B cell (primary cell): Measurements from ENCODE around the gene HIP1R. TPM values are rescaled to one million over a fixed set of nuclear protein-coding genes. Genes with fewer than 3 reads are reported as not detected.
A peak's percentile ranks its signal among the peaks of the same experiment; 100 is the strongest.

Experiments used
- ATAC-seq: fragments of 200-7000 bp; cut with Tn5 transposase; one replicate; pipeline ENCODE4 v1.10.0; 2021; ENCODE audit warnings: low read depth, mild to moderate bottlenecking, moderate number of reproducible peaks, moderate library complexity
- CTCF ChIA-PET: fragments of 350-600 bp; sonication (Branson Sonifier 250); formaldehyde crosslinking; loops from one replicate; lab custom pipeline; 2021; ENCODE audit warnings: antibody characterized with exemption, inconsistent platforms; lab: Charles Lee
- POLR2A ChIA-PET: fragments of 350-600 bp; sonication (Branson Sonifier 250); formaldehyde crosslinking; loops from one replicate; lab custom pipeline; 2021; ENCODE audit warnings: antibody characterized with exemption; lab: Charles Lee
- DNase-seq: peaks from one replicate; pipeline ENCODE4 v3.0.0; 2013
- H2AFZ ChIP-seq: 2 replicates; pipeline ENCODE4 v1.6.1; 2012; ENCODE audit warnings: mild to moderate bottlenecking, low read depth, low read length; ENCODE audit not compliant: insufficient read depth, poor library complexity, severe bottlenecking
- H3K27ac ChIP-seq, 2 donors: 1 replicate in 1 of 2; 2 replicates in 1 of 2; pipeline ENCODE4 v1.5.1; 2012 to 2013; ENCODE audit warnings: low read length in 2 of 2, mild to moderate bottlenecking in 2 of 2, moderate library complexity in 1 of 2
- H3K27me3 ChIP-seq, 4 experiments: fragments of 200-600 bp in 1 of 4; sonication (generic) in 1 of 4; replicated peaks in 1 of 4; 1 replicate in 2 of 4; 2 replicates in 2 of 4; pipeline versions ENCODE4 v1.6.1 to v1.7.0; 2013 to 2016; ENCODE audit warnings: low read length in 3 of 4, mild to moderate bottlenecking in 2 of 4, mixed read lengths in 1 of 4, moderate library complexity in 1 of 4; ENCODE audit not compliant: insufficient read depth in 4 of 4, control insufficient read depth in 3 of 4; ENCODE audit errors: control extremely low read depth in 1 of 4
- H3K36me3 ChIP-seq, 2 experiments: replicated peaks in 1 of 2; 1 replicate in 1 of 2; 2 replicates in 1 of 2; pipeline versions ENCODE4 v1.6.1 to v1.7.1; 2013; ENCODE audit warnings: low read length in 1 of 2; ENCODE audit not compliant: insufficient read depth in 2 of 2, control insufficient read depth in 1 of 2; ENCODE audit errors: control extremely low read depth in 1 of 2, extremely low read depth in 1 of 2
- H3K4me1 ChIP-seq, 2 donors: fragments of 200-600 bp in 1 of 2; sonication (generic) in 1 of 2; 1 replicate in 1 of 2; 2 replicates in 1 of 2; pipeline versions ENCODE4 v1.5.1 to v1.6.1; 2013 to 2017; ENCODE audit warnings: low read length in 2 of 2; ENCODE audit not compliant: control insufficient read depth in 2 of 2, insufficient read depth in 2 of 2
- H3K4me2 ChIP-seq: replicated peaks from 2 replicates; pipeline ENCODE3; 2012; ENCODE audit warnings: mild to moderate bottlenecking, low read depth, low read length; ENCODE audit not compliant: poor library complexity, severe bottlenecking
- H3K4me3 ChIP-seq, 5 experiments: fragments of 200-600 bp in 1 of 5; sonication (generic) in 1 of 5; 1 replicate in 3 of 5; 2 replicates in 2 of 5; pipeline versions ENCODE4 v1.5.1 to v1.7.0; 2011 to 2016; ENCODE audit warnings: low read length in 4 of 5, mild to moderate bottlenecking in 4 of 5, low read depth in 2 of 5, control low read depth in 1 of 5, moderate library complexity in 1 of 5; ENCODE audit not compliant: insufficient read depth in 1 of 5; ENCODE audit errors: control extremely low read depth in 1 of 5, extremely low read depth in 1 of 5
- H3K79me2 ChIP-seq: fragments of 200-600 bp; sonication (generic); one replicate; pipeline ENCODE4 v1.6.0; 2016; ENCODE audit warnings: low read length; ENCODE audit not compliant: control insufficient read depth, insufficient read depth
- H3K9ac ChIP-seq: fragments of 200-600 bp; sonication (generic); 2 replicates; pipeline ENCODE4 v1.6.1; 2017; ENCODE audit warnings: mild to moderate bottlenecking, low read length, moderate library complexity
- H3K9me3 ChIP-seq, 3 donors: one replicate each; pipeline versions ENCODE4 v1.6.1 to v1.7.1; 2013; ENCODE audit warnings: low read length in 2 of 3; ENCODE audit not compliant: control insufficient read depth in 2 of 3, insufficient read depth in 1 of 3; ENCODE audit errors: control extremely low read depth in 1 of 3
- H4K20me1 ChIP-seq: 2 replicates; pipeline ENCODE4 v1.6.0; 2012; ENCODE audit warnings: mild to moderate bottlenecking, low read length; ENCODE audit not compliant: insufficient read depth, control insufficient read depth, poor library complexity, severe bottlenecking
- H3K27ac Mint-ChIP-seq: one replicate; pipeline ENCODE4 v1.8.0; 2021; ENCODE audit warnings: mixed read lengths
- H3K27me3 Mint-ChIP-seq: one replicate; pipeline ENCODE4 v1.8.0; 2021; ENCODE audit warnings: mixed read lengths
- H3K4me1 Mint-ChIP-seq: one replicate; pipeline ENCODE4 v1.8.0; 2021; ENCODE audit warnings: mixed read lengths
- H3K4me3 Mint-ChIP-seq: one replicate; pipeline ENCODE4 v1.8.0; 2021; ENCODE audit warnings: mixed read lengths
- H3K9me3 Mint-ChIP-seq: one replicate; pipeline ENCODE4 v1.8.0; 2022; ENCODE audit warnings: mixed read lengths; ENCODE audit not compliant: insufficient read depth
- EZH2 ChIP-seq: IDR thresholded peaks from 2 replicates; pipeline ENCODE4 v1.6.1; 2012; ENCODE audit warnings: borderline replicate concordance, low read depth, mild to moderate bottlenecking, moderate library complexity, low read length; ENCODE audit not compliant: insufficient read depth, poor library complexity, severe bottlenecking
- WGBS: methylation state at CpG from one replicate; pipeline ENCODE4 v1.1.5; 2013; ENCODE audit warnings: missing lambda C conversion rate; ENCODE audit not compliant: insufficient coverage; 5-methylcytosine and 5-hydroxymethylcytosine counted together
- intact Hi-C: fragments of 100-400 bp; cut with micrococcal nuclease; formaldehyde crosslinking; loops from one replicate; pipeline ENCODE4 v1.10.0; 2022
- polyA plus RNA-seq: library from polyadenylated mRNA; depleted of rRNA; stranded (reverse); fragments of >200 nt; gene quantifications from 2 replicates; pipeline ENCODE4 v1.2.3, GENCODE V29; 2012
- total RNA-seq, 2 donors: library from RNA; stranded (reverse); fragments of 120-200 nt in 1 of 2; gene quantifications; 1 replicate in 1 of 2; 2 replicates in 1 of 2; pipeline versions ENCODE4 v1.2.3 to v1.2.4, GENCODE V29; 2013 to 2022
- TF ChIP-seq, protein P1 (sequence below): fragments of 200-600 bp; IDR thresholded peaks from one replicate; pipeline ENCODE4 v1.8.0; 2022; ENCODE audit warnings: antibody characterized with exemption, mild to moderate bottlenecking

The HIP1R gene
- total and polyA plus RNA-seq, 2 donors (not counting 1 experiment from before 2014, with no cell fraction given), result 289 to 390 TPM

DNA sequence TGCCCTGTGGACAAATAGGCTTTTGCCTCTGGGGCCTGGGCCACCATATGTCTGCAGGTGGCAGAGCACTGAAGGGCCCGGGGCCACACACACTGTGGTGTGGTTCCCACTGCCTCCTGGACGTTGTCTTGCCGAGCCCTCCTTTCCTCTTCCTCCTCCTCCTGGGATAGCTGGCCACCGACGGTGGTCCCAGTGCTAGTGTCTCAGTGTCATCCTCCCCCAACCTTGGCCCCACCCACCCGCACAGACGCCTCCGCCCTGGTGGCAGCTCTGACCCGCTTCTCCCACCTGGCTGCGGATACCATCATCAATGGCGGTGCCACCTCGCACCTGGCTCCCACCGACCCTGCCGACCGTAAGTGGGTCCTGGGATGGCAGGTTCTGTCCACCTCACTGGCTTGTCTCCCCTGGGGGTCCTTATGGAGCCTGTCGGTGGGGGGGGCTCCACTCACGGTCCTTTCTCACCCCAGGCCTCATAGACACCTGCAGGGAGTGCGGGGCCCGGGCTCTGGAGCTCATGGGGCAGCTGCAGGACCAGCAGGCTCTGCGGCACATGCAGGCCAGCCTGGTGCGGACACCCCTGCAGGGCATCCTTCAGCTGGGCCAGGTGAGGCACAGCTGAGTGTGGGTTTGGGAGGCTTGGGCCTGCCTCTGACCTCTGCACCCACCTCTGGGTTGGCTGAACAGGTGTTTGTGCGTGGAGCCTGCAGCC, 23.5 kb downstream of the HIP1R start:
- Histone ChIP-seq H3K4me1 (peaks cover 27 to 41% of the 10 kb centered on the region in 2 donors), H3K9me3 (no peaks in the 10 kb centered on the region), H3K36me3 (peaks cover 2 to 88% of the 10 kb centered on the region in 2 experiments), H3K4me2 (no peak overlapping the region), H3K9ac (no peak overlapping the region), H4K20me1 (peaks cover 71% of the 10 kb centered on the region), H3K27me3 (no peaks in the 10 kb centered on the region), H3K4me3 (no peak overlapping the region), H2AFZ (no peak overlapping the region), H3K79me2 (peaks cover 8% of the 10 kb centered on the region), H3K27ac (no peak overlapping the region)
- TF ChIP-seq, protein P1, sequence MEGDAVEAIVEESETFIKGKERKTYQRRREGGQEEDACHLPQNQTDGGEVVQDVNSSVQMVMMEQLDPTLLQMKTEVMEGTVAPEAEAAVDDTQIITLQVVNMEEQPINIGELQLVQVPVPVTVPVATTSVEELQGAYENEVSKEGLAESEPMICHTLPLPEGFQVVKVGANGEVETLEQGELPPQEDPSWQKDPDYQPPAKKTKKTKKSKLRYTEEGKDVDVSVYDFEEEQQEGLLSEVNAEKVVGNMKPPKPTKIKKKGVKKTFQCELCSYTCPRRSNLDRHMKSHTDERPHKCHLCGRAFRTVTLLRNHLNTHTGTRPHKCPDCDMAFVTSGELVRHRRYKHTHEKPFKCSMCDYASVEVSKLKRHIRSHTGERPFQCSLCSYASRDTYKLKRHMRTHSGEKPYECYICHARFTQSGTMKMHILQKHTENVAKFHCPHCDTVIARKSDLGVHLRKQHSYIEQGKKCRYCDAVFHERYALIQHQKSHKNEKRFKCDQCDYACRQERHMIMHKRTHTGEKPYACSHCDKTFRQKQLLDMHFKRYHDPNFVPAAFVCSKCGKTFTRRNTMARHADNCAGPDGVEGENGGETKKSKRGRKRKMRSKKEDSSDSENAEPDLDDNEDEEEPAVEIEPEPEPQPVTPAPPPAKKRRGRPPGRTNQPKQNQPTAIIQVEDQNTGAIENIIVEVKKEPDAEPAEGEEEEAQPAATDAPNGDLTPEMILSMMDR, result no peak
- Mint-ChIP-seq H3K4me3 (no peak overlapping the region), H3K27ac (peak overlapping the region; percentile 61), H3K27me3 (no peaks in the 10 kb centered on the region), H3K4me1 (peaks cover 33% of the 10 kb centered on the region), H3K9me3 (no peaks in the 10 kb centered on the region)
- ChIA-PET CTCF (interaction anchor here (0.6 to 19.2 kb wide), 13 partner anchors 12 to 379 kb away, joined by 3 to 388 read pairs (median 7); partner anchors contain the start of gene VPS37B), POLR2A (interaction anchor here (0.6 to 1.0 kb wide), 5 partner anchors 22 to 298 kb away, joined by 3 to 4 read pairs (median 3); no protein-coding TSS in a partner anchor)
- intact Hi-C loops, result no loop called here
- 97% methylated on average over 20 of the region's 22 CpGs for WGBS
- DNase-seq (no peak), ATAC-seq (no peak)

DNA sequence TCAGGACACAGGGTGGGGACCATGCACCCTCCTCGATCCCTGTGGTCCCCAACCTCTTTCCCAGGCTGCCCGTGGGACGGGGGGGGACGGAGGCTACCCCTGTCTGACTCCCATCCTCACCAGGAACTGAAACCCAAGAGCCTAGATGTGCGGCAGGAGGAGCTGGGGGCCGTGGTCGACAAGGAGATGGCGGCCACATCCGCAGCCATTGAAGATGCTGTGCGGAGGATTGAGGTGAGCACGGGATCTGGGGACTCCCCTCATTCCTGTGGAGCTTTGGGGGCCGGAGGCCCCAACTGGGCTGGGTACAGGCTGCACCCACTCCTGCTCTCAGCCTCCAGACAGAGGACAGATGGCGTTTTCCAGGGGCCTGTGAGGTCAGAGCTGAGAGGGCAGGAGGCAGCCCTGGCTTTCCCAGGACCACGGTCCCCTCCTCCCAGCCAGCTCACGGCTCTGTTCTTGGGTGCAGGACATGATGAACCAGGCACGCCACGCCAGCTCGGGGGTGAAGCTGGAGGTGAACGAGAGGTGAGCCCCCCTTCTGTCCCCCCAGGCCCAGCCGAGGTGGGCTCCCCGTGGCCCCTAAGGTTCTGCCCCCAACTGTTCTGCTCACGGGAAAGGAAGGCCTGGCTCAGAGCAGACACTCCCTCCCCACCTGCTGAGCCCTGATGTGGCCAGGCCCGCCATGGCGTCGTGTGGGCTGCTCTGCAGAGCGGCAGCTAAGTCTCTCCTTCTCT, 24.2 kb downstream of the HIP1R start:
- no peak for ATAC-seq
- no peaks in the 10 kb centered on the region for H3K27me3 Mint-ChIP-seq
- H3K9me3 Mint-ChIP-seq, result no peaks in the 10 kb centered on the region
- H3K36me3 ChIP-seq, result peaks cover 2 to 85% of the 10 kb centered on the region in 2 experiments
- TF ChIP-seq, protein P1, result no peak
- TF ChIP-seq EZH2, result no peak
- H3K4me1 Mint-ChIP-seq, result peaks cover 38% of the 10 kb centered on the region
- intact Hi-C loops, result loop anchor here (1.0 to 5.0 kb wide), 3 partner anchors 66 to 378 kb away; no protein-coding TSS in a partner anchor
- WGBS, result 88% methylated on average over 22 of the region's 26 CpGs
- no peaks in the 10 kb centered on the region for H3K27me3 ChIP-seq
- POLR2A ChIA-PET, result interaction anchor here (0.6 to 1.0 kb wide), 6 partner anchors 23 to 378 kb away, joined by 3 to 6 read pairs (median 3); no protein-coding TSS in a partner anchor
- peaks cover 12% of the 10 kb centered on the region for H3K79me2 ChIP-seq
- H2AFZ ChIP-seq, result no peak overlapping the region
- no peak overlapping the region for H3K4me3 Mint-ChIP-seq
- DNase-seq, result no peak
- peaks cover 27 to 46% of the 10 kb centered on the region in 2 donors for H3K4me1 ChIP-seq
- H3K27ac ChIP-seq, result no peak overlapping the region
- H3K4me2 ChIP-seq, result no peak overlapping the region
- H3K9ac ChIP-seq, result no peak overlapping the region
- CTCF ChIA-PET, result interaction anchor here (0.8 to 19.2 kb wide), 16 partner anchors 11 to 460 kb away, joined by 3 to 388 read pairs (median 6); partner anchors contain the start of gene VPS37B
- H4K20me1 ChIP-seq, result peaks cover 70% of the 10 kb centered on the region
- H3K4me3 ChIP-seq, result no peak overlapping the region
- no peaks in the 10 kb centered on the region for H3K9me3 ChIP-seq
- peak overlapping the region; percentile 61 for H3K27ac Mint-ChIP-seq
